HepG2 (cell line): Measurements from ENCODE around the gene MLYCD. TPM values are rescaled to one million over a fixed set of nuclear protein-coding genes. Genes with fewer than 3 reads are reported as not detected.

Source experiments
- ATRX ChIP-seq: sonication (generic); formaldehyde crosslinking; IDR thresholded peaks from 2 replicates; pipeline ENCODE4 v1.4.0; 2020; ENCODE audit warnings: missing genetic modification reagents, borderline replicate concordance
- E2F2 ChIP-seq: sonication (generic); formaldehyde crosslinking; IDR thresholded peaks from 2 replicates; pipeline ENCODE4 v1.4.0; 2020; ENCODE audit warnings: missing genetic modification reagents, borderline replicate concordance
- GRHL1 ChIP-seq: sonication (generic); formaldehyde crosslinking; conservative IDR thresholded peaks from 2 replicates; pipeline ENCODE4 v1.8.0; 2022; ENCODE audit warnings: missing genetic modification reagents
- HMG20A ChIP-seq: IDR thresholded peaks from 2 replicates; pipeline ENCODE4 v1.6.1; 2016; ENCODE audit warnings: borderline replicate concordance
- HNRNPUL1 ChIP-seq: fragments of 200-400 bp; formaldehyde crosslinking; IDR thresholded peaks from 2 replicates; pipeline ENCODE4 v1.6.1; 2017; ENCODE audit warnings: low read depth, mild to moderate bottlenecking, low read length, moderate library complexity
- IKZF4 ChIP-seq: sonication (generic); formaldehyde crosslinking; IDR thresholded peaks from 2 replicates; pipeline ENCODE4 v1.5.1; 2020; ENCODE audit warnings: borderline replicate concordance, mild to moderate bottlenecking, low read depth, missing genetic modification reagents; ENCODE audit errors: not compliant biosample characterization
- KMT2A ChIP-seq: sonication (generic); formaldehyde crosslinking; IDR thresholded peaks from 2 replicates; pipeline ENCODE4 v1.4.0; 2020; ENCODE audit warnings: missing genetic modification reagents
- NCOA5 ChIP-seq: sonication (generic); formaldehyde crosslinking; IDR thresholded peaks from 2 replicates; pipeline ENCODE4 v1.4.0; 2020; ENCODE audit warnings: missing genetic modification reagents
- NFAT5 ChIP-seq: sonication (generic); formaldehyde crosslinking; IDR thresholded peaks from 2 replicates; pipeline ENCODE4 v1.4.0; 2020; ENCODE audit warnings: missing genetic modification reagents
- NKX3-1 ChIP-seq: sonication (generic); formaldehyde crosslinking; IDR thresholded peaks from 2 replicates; pipeline ENCODE4 v1.5.0; 2020; ENCODE audit warnings: missing genetic modification reagents
- RAD51 ChIP-seq: fragments of 450-650 bp; IDR thresholded peaks from 2 replicates; pipeline ENCODE4 v1.6.1; 2016; ENCODE audit warnings: borderline replicate concordance
- THAP8 ChIP-seq: sonication (generic); formaldehyde crosslinking; IDR thresholded peaks from 2 replicates; pipeline ENCODE4 v1.5.1; 2020; ENCODE audit warnings: missing genetic modification reagents, mild to moderate bottlenecking, borderline replicate concordance
- ZFP1 ChIP-seq: IDR thresholded peaks from 2 replicates; pipeline ENCODE4 v1.6.1; 2016
- ZKSCAN8 ChIP-seq: IDR thresholded peaks from 2 replicates; pipeline ENCODE4 v1.6.1; 2016; ENCODE audit warnings: borderline replicate concordance, missing genetic modification reagents, missing compliant biosample characterization
- ZMYM3 ChIP-seq: sonication (generic); formaldehyde crosslinking; IDR thresholded peaks from 2 replicates; pipeline ENCODE4 v1.5.1; 2020; ENCODE audit warnings: mild to moderate bottlenecking, missing genetic modification reagents
- ZNF30 ChIP-seq: sonication (generic); formaldehyde crosslinking; IDR thresholded peaks from 2 replicates; pipeline ENCODE4 v1.5.0; 2020; ENCODE audit warnings: mild to moderate bottlenecking, missing genetic modification reagents
- ZNF468 ChIP-seq: sonication (generic); formaldehyde crosslinking; IDR thresholded peaks from 2 replicates; pipeline ENCODE4 v1.8.0; 2022; ENCODE audit warnings: mild to moderate bottlenecking, moderate library complexity, missing genetic modification reagents
- ZNF598 ChIP-seq: sonication (generic); formaldehyde crosslinking; IDR thresholded peaks from 2 replicates; pipeline ENCODE4 v1.5.1; 2020; ENCODE audit warnings: mild to moderate bottlenecking, missing genetic modification reagents, borderline replicate concordance
- ZNF605 ChIP-seq: sonication (generic); formaldehyde crosslinking; IDR thresholded peaks from 2 replicates; pipeline ENCODE4 v1.8.0; 2022; ENCODE audit warnings: mild to moderate bottlenecking, missing genetic modification reagents
- ZNF691 ChIP-seq: sonication (generic); formaldehyde crosslinking; IDR thresholded peaks from 2 replicates; pipeline ENCODE4 v1.4.0; 2020; ENCODE audit warnings: missing genetic modification reagents, low read depth, mild to moderate bottlenecking, borderline replicate concordance
- polyA plus RNA-seq, 8 experiments: library from polyadenylated mRNA; depleted of rRNA in 3 of 8; stranded (reverse) in 7 of 8; unstranded in 1 of 8; fragments of >200 nt; fragmentation: Illumina TruSeq in 4 of 8; extraction: Trizol in 4 of 8; gene quantifications; 2 replicates each; pipeline versions ENCODE4 v1.2.1 to v1.2.3, GENCODE V29; 2011 to 2016; ENCODE audit warnings: low read depth in 4 of 8, missing spikeins in 1 of 8, mixed read lengths in 1 of 8; ENCODE audit not compliant: insufficient read depth in 1 of 8
- total RNA-seq, 5 experiments: library from RNA; depleted of rRNA; stranded (reverse); fragments of >200 nt; fragmentation: Illumina TruSeq; extraction: Trizol; gene quantifications; 2 replicates each; pipeline ENCODE4 v1.2.3, GENCODE V29; 2016; ENCODE audit warnings: low read depth in 1 of 5

The MLYCD gene
- total and polyA plus RNA-seq, 2 of the 13 experiments (the other 11 are each of a cell fraction or from before 2014, with no cell fraction given) = 1.8 to 4.0 TPM

- TF ChIP-seq NCOA5 (CRISPR knock-in tag) (no peak), NFAT5 (0 out of 2 replicates have a peak, but pooled peaks have one; percentile 12), E2F2 (no peak), ZNF468 (CRISPR knock-in tag) (no peak), KMT2A (CRISPR knock-in tag) (0 out of 2 replicates have a peak, but pooled peaks have one; percentile 25), GRHL1 (CRISPR knock-in tag) (no peak), RAD51 (no peak), ZNF605 (CRISPR knock-in tag) (peak; percentile 48; the same call in 1 of the 2 replicates), HNRNPUL1 (no peak), ATRX (CRISPR knock-in tag) (no peak), THAP8 (CRISPR knock-in tag) (no peak), ZFP1 (CRISPR knock-in tag) (no peak), ZNF30 (CRISPR knock-in tag) (no peak), IKZF4 (no peak), NKX3-1 (CRISPR knock-in tag) (no peak), HMG20A (CRISPR knock-in tag) (0 out of 2 replicates have a peak, but pooled peaks have one; percentile 10), ZMYM3 (CRISPR knock-in tag) (peak; percentile 33; the same call in 1 of the 2 replicates), ZKSCAN8 (CRISPR knock-in tag) (no peak), ZNF691 (CRISPR knock-in tag) (no peak), ZNF598 (CRISPR knock-in tag) (no peak)
Observed at GRCh38 chr16:83898463-83899271, at the start of gene MLYCD (continued).
